DND-41 (cell line): ENCODE results near the gene TEX51.

ENCODE experiments used
- ATAC-seq: fragments of 200-7000 bp; cut with Tn5 transposase; 3 replicates; pipeline ENCODE4 v1.9.1; 2021; ENCODE audit warnings: low read depth; ENCODE audit not compliant: insufficient read depth
- DNase-seq: peaks from one replicate; pipeline ENCODE4 v3.0.0-alpha.2; 2020
- H2AFZ ChIP-seq: 2 replicates; pipeline ENCODE4 v1.6.0; 2012; ENCODE audit warnings: low read depth, low read length
- H3K27ac ChIP-seq: 2 replicates; pipeline ENCODE4 v1.5.1; 2012; ENCODE audit warnings: low read length, inconsistent platforms
- H3K27me3 ChIP-seq: fragments of 200-600 bp; sonication (generic); 2 replicates; pipeline ENCODE4 v1.6.0; 2012; ENCODE audit warnings: low read length, mild to moderate bottlenecking, inconsistent platforms; ENCODE audit not compliant: insufficient read depth, poor library complexity
- H3K36me3 ChIP-seq: 2 replicates; pipeline ENCODE4 v1.5.1; 2012; ENCODE audit warnings: low read length, inconsistent platforms; ENCODE audit not compliant: insufficient read depth
- H3K4me1 ChIP-seq: 2 replicates; pipeline ENCODE4 v1.5.1; 2012; ENCODE audit warnings: mild to moderate bottlenecking, low read length; ENCODE audit not compliant: insufficient read depth
- H3K4me2 ChIP-seq: 2 replicates; pipeline ENCODE4 v1.6.0; 2012; ENCODE audit warnings: mild to moderate bottlenecking, moderate library complexity, low read length, inconsistent platforms; ENCODE audit not compliant: insufficient read depth
- H3K4me3 ChIP-seq, 2 experiments: fragments of 200-600 bp in 1 of 2; shearing (Covaris generic) in 1 of 2; 2 replicates each; pipeline ENCODE4 v1.5.1; 2012 to 2016; ENCODE audit warnings: inconsistent platforms in 2 of 2, low read length in 2 of 2, mild to moderate bottlenecking in 2 of 2, low read depth in 1 of 2, moderate library complexity in 1 of 2
- H3K79me2 ChIP-seq: 2 replicates; pipeline ENCODE4 v1.6.0; 2012; ENCODE audit warnings: low read length, inconsistent platforms; ENCODE audit not compliant: insufficient read depth
- H3K9ac ChIP-seq: 2 replicates; pipeline ENCODE4 v1.6.0; 2012; ENCODE audit warnings: low read depth, mild to moderate bottlenecking, inconsistent platforms, low read length, moderate library complexity
- H3K9me3 ChIP-seq: 2 replicates; pipeline ENCODE4 v1.5.1; 2012; ENCODE audit warnings: low read length, moderate library complexity, mild to moderate bottlenecking, inconsistent platforms; ENCODE audit not compliant: insufficient read depth, severe bottlenecking
- H4K20me1 ChIP-seq: 2 replicates; pipeline ENCODE4 v1.6.0; 2012; ENCODE audit warnings: low read length; ENCODE audit not compliant: insufficient read depth
- CTCF ChIP-seq: IDR thresholded peaks from 2 replicates; pipeline ENCODE4 v1.5.1; 2012; ENCODE audit warnings: borderline replicate concordance, low read length, moderate library complexity, mild to moderate bottlenecking; ENCODE audit not compliant: poor library complexity, severe bottlenecking; ENCODE audit errors: extremely low read depth
- EZH2 ChIP-seq: IDR thresholded peaks from 3 replicates; pipeline ENCODE4 v1.6.1; 2012; ENCODE audit warnings: borderline replicate concordance, low read depth, mild to moderate bottlenecking, moderate library complexity, low read length, inconsistent platforms; ENCODE audit not compliant: severe bottlenecking

Gene TEX51

GRCh38 chr2:126905991-126906390 is 7.3 kb downstream of the TEX51 start:
- Histone ChIP-seq H4K20me1 (no peaks in the 10 kb centered on the region), H3K79me2 (no peaks in the 10 kb centered on the region), H3K4me2 (no peak overlapping the region), H3K27ac (no peak overlapping the region), H3K4me1 (no peaks in the 10 kb centered on the region), H3K27me3 (peaks cover 11% of the 10 kb centered on the region), H2AFZ (no peak overlapping the region), H3K36me3 (no peaks in the 10 kb centered on the region), H3K9ac (no peak overlapping the region), H3K9me3 (no peaks in the 10 kb centered on the region), H3K4me3 (no peak overlapping the region)
- TF ChIP-seq EZH2: no peak
- no peak for TF ChIP-seq CTCF
- DNase-seq (no peak), ATAC-seq (no peak)

GRCh38 chr2:126906781-126907180 is 8.1 kb downstream of the TEX51 start:
- H3K4me3 ChIP-seq: no peak overlapping the region
- ATAC-seq (no peak), DNase-seq (no peak)
- no peak overlapping the region for H3K9ac ChIP-seq
- H3K4me2 ChIP-seq: no peak overlapping the region
- no peaks in the 10 kb centered on the region for H3K36me3 ChIP-seq
- no peaks in the 10 kb centered on the region for H4K20me1 ChIP-seq
- H3K9me3 ChIP-seq: no peaks in the 10 kb centered on the region
- TF ChIP-seq EZH2: no peak
- no peak for TF ChIP-seq CTCF
- H3K79me2 ChIP-seq: no peaks in the 10 kb centered on the region
- H2AFZ ChIP-seq: no peak overlapping the region
- no peaks in the 10 kb centered on the region for H3K4me1 ChIP-seq
- H3K27me3 ChIP-seq: peaks cover 11% of the 10 kb centered on the region
- H3K27ac ChIP-seq: no peak overlapping the region

- no peak for DNase-seq
- no peak for ATAC-seq
- Histone ChIP-seq H3K9ac (no peak overlapping the region), H2AFZ (no peak overlapping the region), H3K4me1 (no peaks in the 10 kb centered on the region), H3K36me3 (no peaks in the 10 kb centered on the region), H3K79me2 (no peaks in the 10 kb centered on the region), H4K20me1 (no peaks in the 10 kb centered on the region), H3K27me3 (peaks cover 11% of the 10 kb centered on the region), H3K4me3 (no peak overlapping the region), H3K27ac (no peak overlapping the region), H3K9me3 (no peaks in the 10 kb centered on the region), H3K4me2 (no peak overlapping the region)
- TF ChIP-seq CTCF: no peak
- TF ChIP-seq EZH2: no peak
Measured at GRCh38 chr2:126907671-126908070, 9.0 kb downstream of the TEX51 start.

GRCh38 chr2:126908721-126909177 is 10.1 kb downstream of the TEX51 start:
- Histone ChIP-seq H3K4me1 (no peaks in the 10 kb centered on the region), H4K20me1 (no peaks in the 10 kb centered on the region), H3K4me3 (no peak overlapping the region), H3K4me2 (no peak overlapping the region), H3K27ac (no peak overlapping the region), H2AFZ (no peak overlapping the region), H3K9me3 (no peaks in the 10 kb centered on the region), H3K79me2 (no peaks in the 10 kb centered on the region), H3K36me3 (no peaks in the 10 kb centered on the region), H3K27me3 (peaks cover 11% of the 10 kb centered on the region), H3K9ac (no peak overlapping the region)
- DNase-seq: no peak
- ATAC-seq: no peak
- TF ChIP-seq EZH2: no peak
- no peak for TF ChIP-seq CTCF
